IPS-18a (cell line): ENCODE measurements around the gene FAIM2.
"Not testable (repeated sequence)": the region's sequence is repeated elsewhere in the genome, so short reads cannot be mapped to it uniquely, and the experiment has no call there.

Source experiments
- H3K27ac ChIP-seq: one replicate; pipeline ENCODE4 v1.5.1; 2013; ENCODE audit warnings: low read length
- H3K27me3 ChIP-seq: one replicate; pipeline ENCODE4 v1.6.1; 2013; ENCODE audit warnings: mild to moderate bottlenecking, low read length; ENCODE audit not compliant: control insufficient read depth, insufficient read depth
- H3K36me3 ChIP-seq: one replicate; pipeline ENCODE4 v1.6.1; 2013; ENCODE audit warnings: low read depth, low read length; ENCODE audit not compliant: control insufficient read depth
- H3K4me1 ChIP-seq: one replicate; pipeline ENCODE4 v1.6.1; 2013; ENCODE audit warnings: low read depth, low read length; ENCODE audit not compliant: control insufficient read depth
- H3K4me3 ChIP-seq: one replicate; pipeline ENCODE4 v1.5.1; 2013; ENCODE audit warnings: low read length
- H3K9ac ChIP-seq: one replicate; pipeline ENCODE4 v1.6.1; 2013; ENCODE audit warnings: mild to moderate bottlenecking, low read length, moderate library complexity
- H3K9me3 ChIP-seq: one replicate; pipeline ENCODE4 v1.6.1; 2013; ENCODE audit warnings: low read depth, low read length; ENCODE audit not compliant: control insufficient read depth

Gene FAIM2

GRCh38 chr12:49863946-49864797 is 39.5 kb downstream of the FAIM2 start:
- Histone ChIP-seq H3K4me1 (no peaks in the 10 kb centered on the region), H3K4me3 (no peak overlapping the region), H3K36me3 (no peaks in the 10 kb centered on the region), H3K27ac (no peak overlapping the region), H3K9me3 (no peaks in the 10 kb centered on the region), H3K27me3 (no peaks in the 10 kb centered on the region), H3K9ac (no peak overlapping the region)

GRCh38 chr12:49860921-49861320 is 42.8 kb downstream of the FAIM2 start:
- not testable (repeated sequence) for H3K36me3 ChIP-seq, H3K4me1 ChIP-seq, H3K4me3 ChIP-seq, H3K27me3 ChIP-seq, H3K9ac ChIP-seq, H3K27ac ChIP-seq, H3K9me3 ChIP-seq

GRCh38 chr12:49855890-49856289 is 47.8 kb downstream of the FAIM2 start:
- H3K36me3 ChIP-seq, H3K27ac ChIP-seq, H3K9ac ChIP-seq, H3K9me3 ChIP-seq, H3K4me1 ChIP-seq, H3K27me3 ChIP-seq, H3K4me3 ChIP-seq: not testable (repeated sequence)

- no peaks in the 10 kb centered on the region for H3K9me3 ChIP-seq
- H3K27ac ChIP-seq: no peak overlapping the region
- no peak overlapping the region for H3K4me3 ChIP-seq
- no peaks in the 10 kb centered on the region for H3K27me3 ChIP-seq
- H3K36me3 ChIP-seq: no peaks in the 10 kb centered on the region
- no peaks in the 10 kb centered on the region for H3K4me1 ChIP-seq
- H3K9ac ChIP-seq: no peak overlapping the region
Observed at GRCh38 chr12:49854976-49855375, 48.7 kb downstream of the FAIM2 start.

GRCh38 chr12:49853671-49854070 is 50.0 kb downstream of the FAIM2 start:
- Histone ChIP-seq H3K27ac (no peak overlapping the region), H3K4me3 (no peak overlapping the region), H3K4me1 (no peaks in the 10 kb centered on the region), H3K27me3 (no peaks in the 10 kb centered on the region), H3K36me3 (no peaks in the 10 kb centered on the region), H3K9me3 (no peaks in the 10 kb centered on the region), H3K9ac (no peak overlapping the region)

- H3K9ac ChIP-seq: no peak overlapping the region
- peaks cover 6% of the 10 kb centered on the region for H3K27me3 ChIP-seq
- peaks cover 5% of the 10 kb centered on the region for H3K4me1 ChIP-seq
- no peaks in the 10 kb centered on the region for H3K9me3 ChIP-seq
- no peak overlapping the region for H3K4me3 ChIP-seq
- H3K36me3 ChIP-seq: no peaks in the 10 kb centered on the region
- H3K27ac ChIP-seq: no peak overlapping the region
Observed at GRCh38 chr12:49847161-49847560, 56.5 kb downstream of the FAIM2 start.

GRCh38 chr12:49846032-49846431 is 57.7 kb downstream of the FAIM2 start:
- H3K27me3 ChIP-seq: peaks cover 6% of the 10 kb centered on the region
- no peaks in the 10 kb centered on the region for H3K36me3 ChIP-seq
- no peaks in the 10 kb centered on the region for H3K9me3 ChIP-seq
- no peak overlapping the region for H3K4me3 ChIP-seq
- H3K9ac ChIP-seq: no peak overlapping the region
- peaks cover 5% of the 10 kb centered on the region for H3K4me1 ChIP-seq
- H3K27ac ChIP-seq: no peak overlapping the region

GRCh38 chr12:49843876-49844437 is 59.7 kb downstream of the FAIM2 start:
- H3K27ac ChIP-seq: no peak overlapping the region
- H3K27me3 ChIP-seq: peaks cover 6% of the 10 kb centered on the region
- peak overlapping the region; percentile 94 for H3K4me3 ChIP-seq
- no peak overlapping the region for H3K9ac ChIP-seq
- H3K4me1 ChIP-seq: peaks cover 5% of the 10 kb centered on the region
- H3K9me3 ChIP-seq: no peaks in the 10 kb centered on the region
- no peaks in the 10 kb centered on the region for H3K36me3 ChIP-seq

- H3K4me3 ChIP-seq: peak overlapping the region; percentile 94
- no peaks in the 10 kb centered on the region for H3K9me3 ChIP-seq
- peak overlapping the region; percentile 78 for H3K9ac ChIP-seq
- H3K27me3 ChIP-seq: peaks cover 5% of the 10 kb centered on the region
- H3K36me3 ChIP-seq: no peaks in the 10 kb centered on the region
- peaks cover 5% of the 10 kb centered on the region for H3K4me1 ChIP-seq
- no peak overlapping the region for H3K27ac ChIP-seq
Observed at GRCh38 chr12:49843411-49843810, 60.3 kb downstream of the FAIM2 start.

- Histone ChIP-seq H3K4me1 (peaks cover 5% of the 10 kb centered on the region), H3K36me3 (no peaks in the 10 kb centered on the region), H3K9me3 (no peaks in the 10 kb centered on the region), H3K4me3 (peak within 1 kb of the TSS; percentile 94), H3K27me3 (no peaks in the 10 kb centered on the region), H3K9ac (peak within 1 kb of the TSS; percentile 78), H3K27ac (peak within 1 kb of the TSS; percentile 51)
Observed at GRCh38 chr12:49842519-49843352, 61.0 kb downstream of the FAIM2 start, which contains the start of gene BCDIN3D. Gene BCDIN3D (minus strand): TSS chr12:49843106. CDS start chr12:49843087, 19 bp downstream.

- Histone ChIP-seq H3K9me3 (no peaks in the 10 kb centered on the region), H3K36me3 (no peaks in the 10 kb centered on the region), H3K27me3 (no peaks in the 10 kb centered on the region), H3K9ac (no peak overlapping the region), H3K4me1 (peaks cover 5% of the 10 kb centered on the region), H3K27ac (no peak overlapping the region), H3K4me3 (no peak overlapping the region)
Observed at GRCh38 chr12:49838973-49839633, 64.6 kb downstream of the FAIM2 start.
